Endothelial cell of umbilical vein (primary cell): ENCODE results near the gene FAM118B. TPM values are rescaled to one million over a fixed set of nuclear protein-coding genes. Genes with fewer than 3 reads are reported as not detected.
"Not testable (repeated sequence)": the region's sequence is repeated elsewhere in the genome, so short reads cannot be mapped to it uniquely, and the experiment has no call there.

Source experiments
- BruUV-seq: library from RNA; stranded (reverse); fragments of 400-500 nt; replicated peaks from 2 replicates; lab custom pipeline; 2021; lab: Mats Ljungman, UMichigan
- CTCF ChIA-PET: fragments of 300-600, 350-600 bp; sonication (Branson Sonifier 250); formaldehyde crosslinking; loops from one replicate; lab custom pipeline; 2021; ENCODE audit warnings: antibody characterized with exemption, inconsistent platforms; lab: Charles Lee
- POLR2A ChIA-PET: fragments of 300-600, 350-600 bp; sonication (Branson Sonifier 250); formaldehyde crosslinking; loops from one replicate; lab custom pipeline; 2021; ENCODE audit warnings: antibody characterized with exemption, inconsistent platforms; lab: Charles Lee
- DNase-seq: peaks from one replicate; pipeline ENCODE4 v3.0.0-alpha.2; 2011; ENCODE audit warnings: low read depth, low spot score
- FAIRE-seq: peaks from 2 replicates; lab custom pipeline; 2011; peaks lifted over from hg19 to GRCh38; lab: Jason Lieb, UNC
- H2AFZ ChIP-seq: 2 replicates; pipeline ENCODE4 v1.6.0; 2012; ENCODE audit warnings: low read depth, low read length, control low read depth, inconsistent platforms
- H3K27ac ChIP-seq: 2 replicates; pipeline ENCODE4 v1.5.1; 2011; ENCODE audit warnings: low read depth, mild to moderate bottlenecking, control low read depth, low read length, moderate library complexity; ENCODE audit not compliant: insufficient read depth
- H3K27me3 ChIP-seq, 2 experiments: 2 replicates each; pipeline versions ENCODE4 v1.6.0 to v1.6.1; 2011; ENCODE audit warnings: low read length in 2 of 2, mixed read lengths in 1 of 2; ENCODE audit not compliant: control insufficient read depth in 2 of 2, insufficient read depth in 2 of 2
- H3K36me3 ChIP-seq, 2 experiments: 2 replicates in 1 of 2; 3 replicates in 1 of 2; pipeline ENCODE4 v1.5.1; 2011; ENCODE audit warnings: low read length in 2 of 2, mild to moderate bottlenecking in 1 of 2, moderate library complexity in 1 of 2; ENCODE audit not compliant: control insufficient read depth in 2 of 2, insufficient read depth in 2 of 2; ENCODE audit errors: extremely low read depth in 1 of 2
- H3K4me1 ChIP-seq: 3 replicates; pipeline ENCODE4 v1.5.1; 2011; ENCODE audit warnings: mild to moderate bottlenecking, low read length; ENCODE audit not compliant: control insufficient read depth, insufficient read depth; ENCODE audit errors: extremely low read depth
- H3K4me2 ChIP-seq: 2 replicates; pipeline ENCODE4 v1.6.1; 2011; ENCODE audit warnings: low read length, control low read depth, mixed read lengths; ENCODE audit not compliant: insufficient read depth
- H3K4me3 ChIP-seq, 3 experiments: fragments of 200-600 bp in 1 of 3; sonication (generic), shearing (Covaris generic) in 1 of 3; replicated peaks in 1 of 3; 2 replicates each; pipeline ENCODE4 v1.5.1; 2011 to 2016; ENCODE audit warnings: control low read depth in 3 of 3, low read length in 3 of 3, mild to moderate bottlenecking in 2 of 3, inconsistent platforms in 1 of 3, low read depth in 1 of 3, moderate library complexity in 1 of 3; ENCODE audit not compliant: insufficient read depth in 1 of 3
- H3K79me2 ChIP-seq: 2 replicates; pipeline ENCODE4 v1.6.0; 2012; ENCODE audit warnings: low read length, inconsistent platforms; ENCODE audit not compliant: control insufficient read depth, insufficient read depth
- H3K9ac ChIP-seq: replicated peaks from 2 replicates; pipeline ENCODE3; 2011; ENCODE audit warnings: low read length, control low read depth; ENCODE audit not compliant: insufficient read depth; ENCODE audit errors: extremely low read depth
- H3K9me1 ChIP-seq: replicated peaks from 3 replicates; pipeline ENCODE4 v1.6.0; 2011; ENCODE audit warnings: mild to moderate bottlenecking, low read length; ENCODE audit not compliant: control insufficient read depth, insufficient read depth; ENCODE audit errors: extremely low read depth
- H3K9me3 ChIP-seq: replicated peaks from 2 replicates; pipeline ENCODE4 v1.5.1; 2012; ENCODE audit warnings: low read length, inconsistent platforms; ENCODE audit not compliant: control insufficient read depth, insufficient read depth
- H4K20me1 ChIP-seq: replicated peaks from 2 replicates; pipeline ENCODE3; 2011; ENCODE audit warnings: mild to moderate bottlenecking, low read length; ENCODE audit not compliant: control insufficient read depth, insufficient read depth; ENCODE audit errors: extremely low read depth
- FOS ChIP-seq: IDR thresholded peaks from 2 replicates; pipeline ENCODE4 v1.6.1; 2011; ENCODE audit warnings: mild to moderate bottlenecking, low read length, moderate library complexity, borderline replicate concordance; ENCODE audit not compliant: insufficient read depth
- GATA2 ChIP-seq: IDR thresholded peaks from 2 replicates; pipeline ENCODE4 v1.7.0; 2011; ENCODE audit warnings: low read depth, mild to moderate bottlenecking, moderate library complexity, mixed read lengths, low read length; ENCODE audit not compliant: insufficient read length, insufficient read depth
- MAX ChIP-seq: IDR thresholded peaks from 2 replicates; pipeline ENCODE4 v1.6.1; 2011; ENCODE audit not compliant: insufficient read depth, insufficient read length
- MYC ChIP-seq: IDR thresholded peaks from one replicate; pipeline ENCODE4 v1.6.1; 2011; ENCODE audit warnings: mild to moderate bottlenecking, low read depth, low read length
- POLR2AphosphoS5 ChIP-seq: IDR thresholded peaks from 2 replicates; pipeline ENCODE4 v1.6.1; 2012; ENCODE audit warnings: low read depth, mild to moderate bottlenecking, control low read depth, low read length, moderate library complexity; ENCODE audit not compliant: insufficient read depth
- dilution Hi-C: fragments of 300-500 bp; cut with MboI; formaldehyde crosslinking; loops from one replicate; pipeline ENCODE4 v1.15.0; 2019; ENCODE audit warnings: low sequenced_read_pairs; ENCODE audit not compliant: extremely low pct_ligation_motif_present
- intact Hi-C: fragments of 100-400 bp; cut with micrococcal nuclease; formaldehyde crosslinking; loops from one replicate; pipeline ENCODE4 v1.10.0; 2022
- polyA plus RNA-seq, 4 experiments: library from polyadenylated mRNA; depleted of rRNA in 3 of 4; stranded (reverse) in 3 of 4; unstranded in 1 of 4; fragments of >200 nt; gene quantifications; 2 replicates each; pipeline versions ENCODE4 v1.2.1 to v1.2.3, GENCODE V29; 2011 to 2012; ENCODE audit warnings: missing spikeins in 1 of 4
- total RNA-seq: library from RNA; stranded (reverse); gene quantifications from 2 replicates; pipeline ENCODE4 v1.2.3, GENCODE V29; 2021
- TF ChIP-seq, protein P1 (sequence below), 2 donors: IDR thresholded peaks; 1 replicate in 1 of 2; 2 replicates in 1 of 2; pipeline ENCODE4 v1.5.1; 2011; ENCODE audit warnings: low read length in 2 of 2, mild to moderate bottlenecking in 2 of 2, moderate library complexity in 2 of 2, control low read depth in 1 of 2, inconsistent platforms in 1 of 2, low read depth in 1 of 2; ENCODE audit not compliant: insufficient read depth in 1 of 2; ENCODE audit errors: extremely low read depth in 1 of 2

The FAM118B gene
- total and polyA plus RNA-seq, 2 donors (not counting 3 experiments of a cell fraction or from before 2014, with no cell fraction given), result 26.6 to 35.8 TPM

DNA sequence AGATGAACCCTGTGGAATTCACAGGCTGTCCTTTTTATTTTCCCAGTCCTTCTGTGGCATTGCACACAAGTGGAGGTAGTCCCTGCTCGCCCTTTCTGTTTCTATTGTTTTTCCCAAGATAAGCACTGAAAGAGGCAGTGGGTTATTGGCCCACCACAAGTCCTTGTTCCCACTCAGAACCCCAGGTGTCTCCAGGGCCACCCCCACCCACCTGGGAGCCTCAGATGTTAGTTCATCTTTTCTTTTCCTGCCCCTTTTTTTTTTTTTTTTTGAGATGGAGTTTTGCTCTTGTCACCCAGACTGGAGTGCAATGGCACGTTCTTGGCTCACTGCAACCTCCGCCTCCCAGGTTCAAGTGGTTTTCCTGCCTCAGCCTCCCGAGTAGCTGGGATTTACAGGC is 97.2 kb downstream of the FAM118B start:
- FAIRE-seq, H3K4me3 ChIP-seq, H3K27me3 ChIP-seq, H3K27ac ChIP-seq, H3K4me1 ChIP-seq, DNase-seq, H4K20me1 ChIP-seq, dilution Hi-C loops, H3K4me2 ChIP-seq, H2AFZ ChIP-seq, H3K9me1 ChIP-seq, H3K36me3 ChIP-seq, BruUV-seq, POLR2A ChIA-PET, H3K9me3 ChIP-seq, H3K9ac ChIP-seq, intact Hi-C loops, H3K79me2 ChIP-seq: not testable (repeated sequence)
- CTCF ChIA-PET, result interaction anchor here (2.7 to 10.7 kb wide), 3 partner anchors 122 to 174 kb away, joined by 10 to 437 read pairs (median 64); no protein-coding TSS in a partner anchor

DNA sequence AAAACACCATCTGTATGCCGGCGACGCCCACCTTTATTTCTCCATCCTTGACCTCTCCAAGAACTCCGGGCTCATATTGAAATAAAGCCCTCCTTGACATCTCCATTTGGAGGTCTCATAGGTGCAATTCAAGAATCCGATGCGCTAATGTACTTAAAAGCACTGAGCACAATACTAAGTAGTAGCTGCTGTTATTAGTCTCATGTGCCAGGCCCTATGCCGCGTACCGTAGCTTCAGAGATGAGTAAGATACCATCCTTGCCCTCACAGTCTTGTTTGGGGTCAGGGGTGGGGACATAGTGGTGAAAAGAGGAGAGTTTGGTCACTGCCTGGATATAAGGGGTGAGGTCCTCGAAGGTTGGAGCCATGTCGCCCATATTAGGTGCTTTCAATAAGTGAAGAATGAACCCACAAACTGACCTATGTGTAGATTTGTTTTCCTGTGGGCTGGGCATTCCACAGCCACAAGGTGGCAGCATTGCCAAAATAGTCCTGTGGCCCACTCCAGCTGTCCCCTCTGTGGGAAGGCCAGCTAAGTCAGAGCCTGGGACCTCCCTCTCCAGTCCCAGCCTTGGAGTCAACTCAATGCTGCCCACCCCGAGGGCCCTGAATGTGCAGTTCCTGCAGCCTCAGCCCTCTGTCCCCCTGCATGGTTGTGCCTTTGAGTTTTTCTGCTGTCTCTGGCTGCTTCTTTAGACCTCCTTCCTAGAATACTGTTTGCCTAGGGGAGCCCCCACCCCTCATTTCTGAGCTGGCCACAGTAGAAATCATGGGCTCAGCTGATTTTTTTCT is 98.8 kb downstream of the FAM118B start:
- intact Hi-C loops, result loop anchor here (1.0 to 5.0 kb wide), 9 partner anchors 26 to 680 kb away; partner anchors contain the start of gene ST3GAL4
- H3K36me3 ChIP-seq, result no peaks in the 10 kb centered on the region
- no peaks in the 10 kb centered on the region for H3K9me1 ChIP-seq
- dilution Hi-C loops, result no loop called here
- H2AFZ ChIP-seq, result no peak overlapping the region
- H3K4me1 ChIP-seq, result no peaks in the 10 kb centered on the region
- H3K9ac ChIP-seq, result no peak overlapping the region
- no TSS peak for BruUV-seq
- no peaks in the 10 kb centered on the region for H4K20me1 ChIP-seq
- DNase-seq (peak; percentile 78), FAIRE-seq (peak; percentile 83)
- TF ChIP-seq POLR2AphosphoS5, result peak; percentile 49
- no peak for TF ChIP-seq GATA2
- TF ChIP-seq, protein P1, sequence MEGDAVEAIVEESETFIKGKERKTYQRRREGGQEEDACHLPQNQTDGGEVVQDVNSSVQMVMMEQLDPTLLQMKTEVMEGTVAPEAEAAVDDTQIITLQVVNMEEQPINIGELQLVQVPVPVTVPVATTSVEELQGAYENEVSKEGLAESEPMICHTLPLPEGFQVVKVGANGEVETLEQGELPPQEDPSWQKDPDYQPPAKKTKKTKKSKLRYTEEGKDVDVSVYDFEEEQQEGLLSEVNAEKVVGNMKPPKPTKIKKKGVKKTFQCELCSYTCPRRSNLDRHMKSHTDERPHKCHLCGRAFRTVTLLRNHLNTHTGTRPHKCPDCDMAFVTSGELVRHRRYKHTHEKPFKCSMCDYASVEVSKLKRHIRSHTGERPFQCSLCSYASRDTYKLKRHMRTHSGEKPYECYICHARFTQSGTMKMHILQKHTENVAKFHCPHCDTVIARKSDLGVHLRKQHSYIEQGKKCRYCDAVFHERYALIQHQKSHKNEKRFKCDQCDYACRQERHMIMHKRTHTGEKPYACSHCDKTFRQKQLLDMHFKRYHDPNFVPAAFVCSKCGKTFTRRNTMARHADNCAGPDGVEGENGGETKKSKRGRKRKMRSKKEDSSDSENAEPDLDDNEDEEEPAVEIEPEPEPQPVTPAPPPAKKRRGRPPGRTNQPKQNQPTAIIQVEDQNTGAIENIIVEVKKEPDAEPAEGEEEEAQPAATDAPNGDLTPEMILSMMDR (IDR thresholded peaks at IDR 0.05; ENCODE audit: extremely low read depth in 1 of 2, insufficient read depth in 1 of 2, low read depth in 1 of 2, low read length in 2 of 2), result peak; percentile 89 to 91
- TF ChIP-seq FOS, result no peak
- no peak for TF ChIP-seq MAX
- TF ChIP-seq MYC, result no peak
- H3K27ac ChIP-seq, result no peak overlapping the region
- no peak overlapping the region for H3K4me2 ChIP-seq
- H3K27me3 ChIP-seq, result no peaks in the 10 kb centered on the region
- ChIA-PET POLR2A (interaction anchor here (0.9 to 1.2 kb wide), 4 partner anchors 12 to 170 kb away, joined by 3 to 4 read pairs (median 3); no protein-coding TSS in a partner anchor), CTCF (interaction anchor here (0.6 to 10.7 kb wide), 33 partner anchors 9 to 680 kb away, joined by 3 to 437 read pairs (median 6); partner anchors contain the start of gene ST3GAL4)
- H3K9me3 ChIP-seq, result no peaks in the 10 kb centered on the region
- no peak overlapping the region for H3K4me3 ChIP-seq
- H3K79me2 ChIP-seq, result no peaks in the 10 kb centered on the region
